Gastrocnemius medialis (tissue), 4 donors: ENCODE measurements around the gene CCBE1. TPM values are rescaled to one million over a fixed set of nuclear protein-coding genes. Genes with fewer than 3 reads are reported as not detected.

Experiments used
- ATAC-seq, 2 donors: fragments of 150-250 bp; one replicate each; pipeline ENCODE4 v1.9.1; 2016
- DNase-seq, 2 donors: peaks; one replicate each; pipeline ENCODE4 v3.0.0-alpha.2; 2019
- H3K27ac ChIP-seq, 4 donors: fragments of 200-600 bp; sonication (generic); 1 replicate in 1 of 4; 2 replicates in 3 of 4; pipeline ENCODE4 v1.5.1; 2016 to 2018; ENCODE audit warnings: mild to moderate bottlenecking in 2 of 4, moderate library complexity in 1 of 4
- H3K27me3 ChIP-seq, 3 donors: fragments of 200-600 bp; sonication (generic) in 2 of 3; 1 replicate in 1 of 3; 2 replicates in 2 of 3; pipeline versions ENCODE4 v1.5.1 to v1.6.0; 2016 to 2019; ENCODE audit warnings: mild to moderate bottlenecking in 1 of 3, moderate library complexity in 1 of 3
- H3K36me3 ChIP-seq, 2 donors: fragments of 200-600 bp; sonication (generic) in 1 of 2; one replicate each; pipeline ENCODE4 v1.5.1; 2017 to 2018
- H3K4me1 ChIP-seq, 2 donors: fragments of 200-600 bp; sonication (generic) in 1 of 2; one replicate each; pipeline ENCODE4 v1.5.1; 2016 to 2017; ENCODE audit warnings: mild to moderate bottlenecking in 2 of 2
- H3K4me3 ChIP-seq, 4 donors: fragments of 200-600 bp; sonication (generic) in 3 of 4; 1 replicate in 1 of 4; 2 replicates in 3 of 4; pipeline ENCODE4 v1.5.1; 2016 to 2019; ENCODE audit warnings: mild to moderate bottlenecking in 2 of 4
- H3K9me3 ChIP-seq, 3 donors: fragments of 200-600 bp; sonication (generic) in 2 of 3; 1 replicate in 1 of 3; 2 replicates in 2 of 3; pipeline ENCODE4 v1.5.1; 2016 to 2019
- POLR2A ChIP-seq, 2 donors: fragments of 450-650 bp; IDR thresholded peaks; one replicate each; pipeline ENCODE4 v1.6.1; 2017; ENCODE audit warnings: antibody characterized with exemption in 2 of 2, mild to moderate bottlenecking in 2 of 2, moderate library complexity in 2 of 2
- in situ Hi-C, 4 donors: fragments of 200-750 bp; cut with MboI; loops; one replicate each; pipeline versions ENCODE4 v1.15.0 to v1.8.0; 2017; ENCODE audit warnings: low sequenced_read_pairs in 4 of 4
- intact Hi-C: fragments of 100-400 bp; cut with DNase I; formaldehyde crosslinking; loops from one replicate; pipeline ENCODE4 v1.15.1; 2023; ENCODE audit warnings: low total_unique reads
- total RNA-seq, 4 donors: library from RNA; depleted of rRNA; stranded (reverse); fragments of >200 nt; gene quantifications; one replicate each; pipeline versions ENCODE4 v1.1.0 to v1.2.3, GENCODE V29; 2016
- TF ChIP-seq, protein P1 (sequence below), 5 experiments: fragments of 450-650 bp in 3 of 5; fragments of 200-600 bp in 2 of 5; sonication (generic) in 2 of 5; IDR thresholded peaks in 4 of 5; conservative IDR thresholded peaks in 1 of 5; 1 replicate in 4 of 5; 2 replicates in 1 of 5; pipeline ENCODE4 v1.5.1; 2016 to 2019; ENCODE audit warnings: antibody characterized with exemption in 5 of 5, mild to moderate bottlenecking in 3 of 5, moderate library complexity in 3 of 5

CCBE1 gene
- total RNA-seq, 4 donors from 2014 or later = 0.44 to 2.7 (median 1.3) TPM

DNA sequence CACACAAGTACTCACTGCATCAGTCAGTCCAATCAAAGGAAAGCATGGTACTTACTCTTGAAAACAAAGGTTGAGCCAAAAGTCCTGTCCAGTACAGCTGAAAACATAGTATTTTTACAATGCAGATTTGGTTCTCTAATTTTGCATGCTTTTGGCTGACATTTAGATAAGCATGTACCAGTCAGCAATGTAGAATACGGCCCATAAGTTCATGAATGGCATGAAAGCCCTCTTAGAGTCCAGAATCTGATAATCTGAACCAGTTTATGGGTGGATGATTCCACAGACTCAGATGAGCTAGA is 90.2 kb downstream of the CCBE1 start:
- no peak overlapping the region for H3K27ac ChIP-seq
- ATAC-seq = no peak

DNA sequence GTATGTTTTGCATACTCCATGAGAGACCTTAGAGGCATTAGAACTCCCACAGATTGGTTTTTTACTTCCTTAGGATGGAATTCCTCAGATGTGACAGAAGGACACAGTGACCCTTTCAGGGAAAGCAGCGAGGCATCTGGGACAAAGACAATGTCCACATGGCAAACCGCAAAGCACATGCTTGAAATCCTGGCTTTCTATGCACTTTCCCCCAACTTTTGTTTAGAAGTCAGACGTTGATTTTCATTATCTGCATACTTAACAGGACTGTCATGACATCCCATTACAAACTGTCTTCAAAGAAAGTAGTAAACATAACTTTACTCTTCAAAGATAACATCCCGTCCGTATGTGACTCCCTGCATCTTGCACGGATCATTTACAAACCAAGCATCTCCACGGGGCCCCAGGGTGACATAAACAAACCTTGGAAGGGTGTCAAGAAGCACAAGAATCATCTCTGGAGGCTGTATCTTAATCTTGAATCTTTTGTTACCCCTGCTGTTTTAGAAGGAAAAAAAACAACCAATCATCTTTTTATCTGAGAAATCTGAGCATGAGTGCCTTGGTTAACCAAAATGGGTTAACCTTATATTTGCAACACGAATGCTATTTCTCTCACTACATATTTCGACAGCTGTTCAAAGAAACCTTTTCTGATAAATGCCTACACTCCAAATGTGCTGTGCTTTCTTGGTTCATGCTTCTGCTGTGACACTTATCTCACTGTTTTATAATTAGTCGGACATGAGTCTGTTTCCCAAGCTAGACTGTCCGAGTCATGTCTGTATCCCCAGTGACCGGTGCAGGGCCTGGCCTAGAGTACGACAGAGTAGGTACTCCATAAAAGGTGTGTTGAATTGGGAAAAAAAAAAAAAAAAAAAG is 90.8 kb downstream of the CCBE1 start:
- Histone ChIP-seq H3K27me3 (no peaks in the 10 kb centered on the region), H3K36me3 (no peaks in the 10 kb centered on the region), H3K27ac (no peak overlapping the region), H3K9me3 (no peaks in the 10 kb centered on the region), H3K4me3 (no peak overlapping the region), H3K4me1 (no peaks in the 10 kb centered on the region)
- DNase-seq (no peak), ATAC-seq (no peak)
- in situ Hi-C loops (no loop called here), intact Hi-C loops (no loop called here)
- no peak for TF ChIP-seq POLR2A (IDR thresholded peaks at IDR 0.05)
- TF ChIP-seq, protein P1, sequence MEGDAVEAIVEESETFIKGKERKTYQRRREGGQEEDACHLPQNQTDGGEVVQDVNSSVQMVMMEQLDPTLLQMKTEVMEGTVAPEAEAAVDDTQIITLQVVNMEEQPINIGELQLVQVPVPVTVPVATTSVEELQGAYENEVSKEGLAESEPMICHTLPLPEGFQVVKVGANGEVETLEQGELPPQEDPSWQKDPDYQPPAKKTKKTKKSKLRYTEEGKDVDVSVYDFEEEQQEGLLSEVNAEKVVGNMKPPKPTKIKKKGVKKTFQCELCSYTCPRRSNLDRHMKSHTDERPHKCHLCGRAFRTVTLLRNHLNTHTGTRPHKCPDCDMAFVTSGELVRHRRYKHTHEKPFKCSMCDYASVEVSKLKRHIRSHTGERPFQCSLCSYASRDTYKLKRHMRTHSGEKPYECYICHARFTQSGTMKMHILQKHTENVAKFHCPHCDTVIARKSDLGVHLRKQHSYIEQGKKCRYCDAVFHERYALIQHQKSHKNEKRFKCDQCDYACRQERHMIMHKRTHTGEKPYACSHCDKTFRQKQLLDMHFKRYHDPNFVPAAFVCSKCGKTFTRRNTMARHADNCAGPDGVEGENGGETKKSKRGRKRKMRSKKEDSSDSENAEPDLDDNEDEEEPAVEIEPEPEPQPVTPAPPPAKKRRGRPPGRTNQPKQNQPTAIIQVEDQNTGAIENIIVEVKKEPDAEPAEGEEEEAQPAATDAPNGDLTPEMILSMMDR (IDR thresholded peaks at IDR 0.05 in 4 of 5, conservative IDR thresholded peaks at IDR 0.05 in 1 of 5) = no peak

More for the DNA sequence above, 90.2 kb downstream of the CCBE1 start:
- Histone ChIP-seq H3K4me3 (no peak overlapping the region), H3K4me1 (no peaks in the 10 kb centered on the region), H3K9me3 (no peaks in the 10 kb centered on the region), H3K27me3 (no peaks in the 10 kb centered on the region), H3K36me3 (no peaks in the 10 kb centered on the region)
- intact Hi-C loops = no loop called here
- TF ChIP-seq POLR2A (IDR thresholded peaks at IDR 0.05) = no peak
- TF ChIP-seq, protein P1 (IDR thresholded peaks at IDR 0.05 in 4 of 5, conservative IDR thresholded peaks at IDR 0.05 in 1 of 5) = no peak
- in situ Hi-C loops = no loop called here
- DNase-seq = no peak

DNA sequence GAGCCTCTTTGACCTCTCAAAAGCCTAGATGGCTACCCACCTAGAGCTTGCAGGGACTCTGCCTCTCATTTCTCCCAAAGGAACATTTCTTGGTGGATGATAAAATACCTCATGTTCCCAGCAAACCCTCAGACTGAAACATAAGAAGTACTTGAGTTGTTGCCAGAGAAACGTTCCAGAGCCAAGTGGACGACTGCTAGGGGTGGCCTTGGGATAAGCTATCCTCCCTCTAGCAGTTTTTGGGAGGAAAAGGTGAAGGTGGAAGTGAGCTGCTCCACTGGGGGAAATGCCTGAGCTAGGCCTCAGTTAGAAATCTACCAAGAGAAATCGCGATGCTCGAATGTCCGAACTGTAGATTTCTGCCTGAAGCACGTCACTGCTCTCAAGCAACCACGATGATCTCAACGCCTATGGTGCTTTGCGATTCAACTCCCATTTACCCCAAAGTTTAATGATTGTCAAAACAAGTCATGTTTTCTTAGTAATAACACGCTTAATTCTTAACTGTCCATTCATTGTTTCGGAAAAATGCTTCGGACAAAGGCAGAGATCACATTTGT is 91.5 kb downstream of the CCBE1 start:
- DNase-seq (no peak), ATAC-seq (no peak)
- Histone ChIP-seq H3K36me3 (no peaks in the 10 kb centered on the region), H3K9me3 (no peaks in the 10 kb centered on the region), H3K4me1 (no peaks in the 10 kb centered on the region), H3K27ac (no peak overlapping the region), H3K4me3 (no peak overlapping the region), H3K27me3 (no peaks in the 10 kb centered on the region)
- intact Hi-C loops (no loop called here), in situ Hi-C loops (no loop called here)
- TF ChIP-seq, protein P1 (IDR thresholded peaks at IDR 0.05 in 4 of 5, conservative IDR thresholded peaks at IDR 0.05 in 1 of 5) = no peak
- no peak for TF ChIP-seq POLR2A (IDR thresholded peaks at IDR 0.05)

DNA sequence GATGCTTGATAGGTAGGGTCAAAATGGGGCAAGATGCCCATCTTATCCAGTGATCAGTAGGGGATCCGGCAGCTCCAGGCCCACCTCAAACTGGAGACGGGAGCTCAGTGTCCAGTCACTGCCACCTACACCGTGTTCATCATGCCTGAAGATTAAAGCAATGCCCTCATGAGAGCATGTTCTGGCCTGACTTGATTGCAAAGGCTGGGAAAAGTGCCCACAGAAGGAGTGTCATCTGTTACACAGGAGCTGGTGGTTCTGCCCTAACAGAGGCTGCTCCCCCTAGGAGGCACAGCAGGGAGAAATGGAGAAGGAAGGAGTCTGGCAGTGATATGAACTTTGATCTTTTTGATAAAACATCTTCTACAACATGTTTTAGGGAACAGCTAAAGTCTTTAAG is 92.3 kb downstream of the CCBE1 start:
- Histone ChIP-seq H3K27me3 (no peaks in the 10 kb centered on the region), H3K4me1 (no peaks in the 10 kb centered on the region), H3K4me3 (no peak overlapping the region), H3K36me3 (no peaks in the 10 kb centered on the region), H3K27ac (no peak overlapping the region), H3K9me3 (no peaks in the 10 kb centered on the region)
- TF ChIP-seq POLR2A (IDR thresholded peaks at IDR 0.05) = no peak
- TF ChIP-seq, protein P1 (IDR thresholded peaks at IDR 0.05 in 4 of 5, conservative IDR thresholded peaks at IDR 0.05 in 1 of 5) = no peak
- in situ Hi-C loops = no loop called here
- ATAC-seq (no peak), DNase-seq (no peak)
- intact Hi-C loops = no loop called here
